GM19395 (cell line): ENCODE data around the gene CHCHD4.

Experiments
- ATAC-seq: cut with Tn5 transposase; IDR thresholded peaks from one replicate; pipeline ENCODE4 v1.9.1; 2021; ENCODE audit warnings: mild to moderate bottlenecking, moderate library complexity; ENCODE audit not compliant: unreplicated experiment

The CHCHD4 gene

DNA sequence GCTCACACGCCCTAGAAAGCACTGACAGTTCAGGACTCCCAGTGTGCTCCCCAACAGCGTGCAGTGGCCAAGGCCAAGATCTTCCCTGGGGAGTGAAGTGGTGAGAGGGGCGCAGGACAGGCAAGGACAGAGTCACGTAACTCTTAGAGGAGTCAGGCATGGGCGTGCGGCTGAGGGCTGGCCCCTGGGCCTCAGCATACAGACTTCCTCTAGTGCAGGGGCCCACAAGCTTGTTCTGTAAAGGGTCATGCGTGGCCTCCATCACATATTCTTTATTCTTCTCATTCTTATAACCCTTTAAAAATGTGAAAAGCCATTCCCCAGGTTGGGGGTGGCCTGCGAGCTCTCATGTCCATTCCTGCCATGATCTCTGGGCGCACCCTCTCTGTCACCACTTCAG, 25.4 kb upstream of the CHCHD4 start:
- no peak for ATAC-seq

DNA sequence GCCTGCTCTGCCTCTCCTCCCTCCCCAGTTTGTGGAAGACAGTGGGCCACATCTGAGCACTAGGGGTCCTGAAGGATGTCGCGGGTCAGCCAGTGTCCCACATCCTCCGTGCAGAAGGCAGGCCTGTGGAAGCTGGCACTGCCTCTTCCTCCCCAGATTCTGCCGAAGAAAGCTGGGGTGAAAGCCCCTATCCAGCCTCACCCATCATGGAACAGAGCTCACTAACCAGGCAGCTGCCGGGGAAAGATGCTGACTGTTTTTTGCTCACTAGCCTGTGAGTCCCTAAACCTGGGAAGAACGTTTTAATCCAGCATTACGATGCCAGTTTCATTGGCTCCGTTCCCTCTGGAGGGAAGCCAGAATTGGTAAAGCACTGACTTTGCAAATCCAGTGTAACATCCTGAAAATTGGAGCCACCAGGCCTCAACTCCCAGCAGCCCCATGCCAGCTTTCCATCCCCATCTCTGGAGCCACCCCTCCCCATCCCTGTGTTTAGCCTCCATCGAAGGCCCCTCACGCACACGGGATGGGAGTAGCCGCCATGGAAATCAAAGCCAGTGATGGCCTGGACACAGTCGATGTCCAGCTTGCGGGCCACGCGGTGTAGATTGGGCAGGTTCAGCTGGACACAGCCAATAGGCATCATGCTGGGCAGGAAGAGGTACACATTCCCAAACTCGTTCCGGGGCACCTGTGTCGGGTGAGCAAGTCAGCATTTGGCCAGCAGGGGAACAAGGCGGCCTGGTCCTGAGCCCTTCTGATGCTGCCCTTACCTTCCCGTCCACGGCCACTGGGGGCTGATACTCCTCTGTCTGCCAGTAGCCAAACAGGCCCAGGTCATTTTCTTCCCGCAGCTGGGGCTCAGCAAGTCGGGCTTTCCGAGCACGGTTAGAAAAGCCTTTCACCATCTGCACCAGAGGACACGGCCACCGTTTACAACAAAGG, 23.6 kb upstream of the CHCHD4 start:
- ATAC-seq, result no peak

DNA sequence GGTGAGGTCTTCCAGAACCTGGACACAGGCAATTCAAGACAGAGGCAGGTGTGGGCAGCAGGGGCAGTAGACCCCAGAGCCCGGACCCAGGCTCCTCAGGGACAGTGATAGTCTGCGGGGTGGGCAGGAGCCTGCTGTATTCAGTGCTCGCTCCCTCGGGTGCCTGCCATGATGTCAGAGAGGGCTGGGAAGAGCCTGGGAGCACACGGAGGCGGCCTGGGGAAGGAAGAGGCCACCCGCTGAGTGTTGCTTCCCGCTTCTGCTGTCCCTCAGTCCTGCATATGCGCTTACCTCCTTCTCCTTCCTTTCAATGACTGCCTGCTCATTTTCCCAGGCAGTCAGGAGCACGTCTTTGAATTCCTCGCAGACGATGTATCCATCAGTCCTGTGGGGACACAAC, 22.9 kb upstream of the CHCHD4 start:
- ATAC-seq, result no peak

DNA sequence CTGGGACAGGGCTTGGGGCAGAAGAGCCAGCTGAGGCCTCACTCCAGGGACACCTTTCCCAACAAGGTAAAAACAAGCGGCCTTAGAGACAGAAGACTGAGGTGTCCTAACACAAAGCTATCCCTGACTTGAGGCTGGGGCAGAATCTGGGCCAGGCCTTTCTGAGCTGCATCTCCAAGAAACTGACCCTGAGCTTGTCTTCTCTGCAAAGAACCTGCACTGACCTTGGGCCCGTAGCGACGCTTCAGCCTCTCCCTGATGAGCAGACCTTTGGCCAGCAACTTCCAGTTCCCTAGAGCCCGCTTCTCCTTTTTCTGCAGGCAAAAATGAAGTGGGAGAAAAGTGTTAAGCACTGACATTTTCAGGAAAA, 22.4 kb upstream of the CHCHD4 start:
- ATAC-seq, result no peak

DNA sequence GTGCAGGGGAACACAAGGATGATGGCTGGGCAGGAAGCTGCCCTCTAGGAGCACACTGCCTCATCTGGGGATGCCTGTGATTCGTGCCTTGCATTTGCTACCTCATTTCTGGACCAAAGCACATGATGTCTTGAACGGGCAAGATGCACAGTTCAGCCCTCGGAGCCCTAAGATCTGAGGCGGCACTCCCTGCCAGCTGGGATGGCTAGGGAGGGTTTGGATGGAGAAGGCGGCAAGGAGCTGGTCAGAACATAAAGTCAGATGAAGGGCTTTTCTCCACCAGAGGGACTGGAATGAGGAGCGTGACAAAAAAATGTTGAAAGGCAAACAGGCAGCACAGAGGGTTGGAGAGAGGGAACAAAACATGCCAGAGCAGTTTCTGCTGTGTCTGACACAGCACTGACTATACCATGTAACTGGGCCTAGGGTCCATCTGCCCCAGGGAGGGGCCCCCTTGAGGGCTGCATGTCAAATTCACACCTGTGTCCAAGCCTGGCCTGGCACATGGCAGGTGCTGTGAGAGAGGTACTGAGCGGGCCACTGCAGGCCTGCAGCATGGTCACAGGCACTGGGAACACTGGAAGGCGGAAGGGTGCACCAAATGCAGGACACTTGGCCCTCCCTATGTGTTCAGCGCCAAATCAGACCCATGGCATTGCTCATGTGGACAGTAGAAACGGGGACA, 21.9 kb upstream of the CHCHD4 start:
- no peak for ATAC-seq

GRCh38 chr3:14145670-14146380, 21.2 kb upstream of the CHCHD4 start:
- no peak for ATAC-seq

GRCh38 chr3:14145236-14145635, 20.6 kb upstream of the CHCHD4 start:
- no peak for ATAC-seq

DNA sequence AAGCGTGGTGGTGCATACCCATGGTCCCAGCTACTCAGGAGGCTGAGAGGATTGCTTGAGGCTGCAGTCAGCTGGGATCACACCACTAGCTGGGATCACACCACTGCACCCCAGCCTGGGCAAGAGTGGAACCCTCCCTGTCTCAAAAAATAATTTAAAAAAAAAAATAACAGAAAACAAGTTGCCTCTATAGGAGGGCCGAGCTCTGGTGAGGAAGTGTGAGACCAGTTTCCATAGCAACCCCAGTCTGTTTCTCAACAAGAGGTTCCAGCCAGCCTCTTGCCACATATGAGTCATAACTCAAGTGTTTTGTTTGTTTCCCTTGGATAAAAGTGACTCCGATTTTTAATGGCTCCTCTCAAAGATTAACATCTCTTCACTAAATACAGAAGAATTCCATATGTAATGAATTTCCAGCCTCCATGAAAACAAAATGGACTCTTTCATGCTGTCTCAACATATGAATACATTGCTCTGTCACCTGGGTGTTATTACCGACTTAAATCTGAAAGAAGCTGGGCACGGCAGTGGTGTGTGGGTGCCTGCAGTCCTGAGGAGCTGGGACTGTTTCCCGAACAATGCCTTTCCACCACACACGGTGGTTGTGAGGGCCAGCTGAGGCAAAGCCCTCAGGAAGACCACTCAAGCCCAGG, 19.9 kb upstream of the CHCHD4 start:
- peak; percentile 98 for ATAC-seq

DNA sequence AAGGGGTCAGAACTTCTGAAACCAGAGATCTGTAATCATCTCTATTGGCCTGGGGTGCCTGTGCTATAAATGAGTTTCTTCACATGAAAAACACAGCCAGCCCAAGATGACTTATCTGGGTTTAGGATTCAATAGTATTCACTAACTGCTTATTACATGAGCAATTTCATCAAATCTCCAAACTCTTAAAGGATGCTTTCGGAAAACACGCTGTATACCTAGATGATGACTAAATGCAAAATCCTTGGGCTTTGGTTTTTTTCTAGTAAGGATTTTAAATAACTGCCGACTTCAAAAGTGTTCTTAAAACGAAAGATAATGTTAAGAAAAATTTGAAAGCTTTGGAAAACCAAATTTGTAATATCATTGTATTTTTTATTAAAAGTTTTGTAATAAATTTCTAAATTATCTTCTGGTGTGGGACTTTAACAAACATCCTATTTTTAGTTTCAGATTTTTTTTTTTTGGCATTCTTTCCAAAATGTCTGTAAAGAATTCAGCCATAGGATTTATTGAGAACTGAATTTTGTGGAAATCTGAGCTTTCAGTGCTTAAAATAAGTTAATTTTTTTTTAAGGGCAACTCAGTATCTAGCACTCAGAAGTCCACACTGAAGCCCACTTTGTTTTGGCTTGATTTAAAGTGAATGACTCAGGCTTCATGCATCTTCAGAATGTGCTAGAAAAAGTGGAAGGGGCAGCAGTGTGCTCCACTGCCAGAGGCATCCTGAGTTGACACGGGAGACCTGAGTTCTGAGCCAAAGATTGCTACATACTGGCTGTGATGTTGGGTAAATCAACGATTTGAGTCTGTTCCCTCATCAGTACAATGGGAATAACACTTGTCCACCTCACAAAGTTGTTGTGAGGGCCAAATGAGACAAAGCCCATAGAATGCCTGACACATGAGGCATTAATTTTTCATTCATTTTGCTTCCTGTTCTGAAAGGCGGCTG, 18.9 kb upstream of the CHCHD4 start:
- no peak for ATAC-seq

DNA sequence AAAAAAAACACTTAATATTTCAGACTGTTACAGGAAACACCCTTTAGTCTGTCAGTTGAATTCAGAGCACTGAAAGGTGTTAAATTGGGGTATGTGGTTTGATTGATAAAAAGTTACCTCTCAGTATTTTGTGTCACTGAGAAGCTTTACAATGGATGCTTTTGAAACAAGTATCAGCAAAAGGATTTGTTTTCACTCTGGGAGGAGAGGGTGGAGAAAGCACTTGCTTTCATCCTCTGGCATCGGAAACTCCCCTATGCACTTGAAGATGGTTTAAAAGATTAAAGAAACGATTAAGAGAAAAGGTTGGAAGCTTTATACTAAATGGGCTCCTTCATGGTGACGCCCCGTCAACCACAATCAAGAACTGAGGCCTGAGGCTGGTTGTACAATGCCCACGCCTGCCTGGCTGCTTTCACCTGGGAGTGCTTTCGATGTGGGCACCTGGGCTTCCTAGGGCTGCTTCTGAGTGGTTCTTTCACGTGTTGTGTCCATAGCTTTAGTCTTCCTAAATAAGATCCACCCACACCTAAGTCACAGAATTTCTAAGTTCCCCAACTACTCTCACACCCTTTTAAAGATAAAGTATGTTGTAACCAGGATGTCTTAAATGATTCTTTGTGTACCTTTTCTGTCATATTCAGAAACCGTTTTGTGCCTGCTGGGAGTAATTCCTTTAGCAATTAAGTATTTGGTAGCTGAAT, 18.0 kb upstream of the CHCHD4 start:
- no peak for ATAC-seq

DNA sequence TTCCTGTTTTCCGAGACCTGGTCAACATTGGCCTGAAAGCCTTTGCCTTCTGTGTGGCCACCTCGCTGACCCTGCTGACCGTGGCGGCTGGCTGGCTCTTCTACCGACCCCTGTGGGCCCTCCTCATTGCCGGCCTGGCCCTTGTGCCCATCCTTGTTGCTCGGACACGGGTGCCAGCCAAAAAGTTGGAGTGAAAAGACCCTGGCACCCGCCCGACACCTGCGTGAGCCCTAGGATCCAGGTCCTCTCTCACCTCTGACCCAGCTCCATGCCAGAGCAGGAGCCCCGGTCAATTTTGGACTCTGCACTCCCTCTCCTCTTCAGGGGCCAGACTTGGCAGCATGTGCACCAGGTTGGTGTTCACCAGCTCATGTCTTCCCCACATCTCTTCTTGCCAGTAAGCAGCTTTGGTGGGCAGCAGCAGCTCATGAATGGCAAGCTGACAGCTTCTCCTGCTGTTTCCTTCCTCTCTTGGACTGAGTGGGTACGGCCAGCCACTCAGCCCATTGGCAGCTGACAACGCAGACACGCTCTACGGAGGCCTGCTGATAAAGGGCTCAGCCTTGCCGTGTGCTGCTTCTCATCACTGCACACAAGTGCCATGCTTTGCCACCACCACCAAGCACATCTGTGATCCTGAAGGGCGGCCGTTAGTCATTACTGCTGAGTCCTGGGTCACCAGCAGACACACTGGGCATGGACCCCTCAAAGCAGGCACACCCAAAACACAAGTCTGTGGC, 17.1 kb upstream of the CHCHD4 start:
- no peak for ATAC-seq

DNA sequence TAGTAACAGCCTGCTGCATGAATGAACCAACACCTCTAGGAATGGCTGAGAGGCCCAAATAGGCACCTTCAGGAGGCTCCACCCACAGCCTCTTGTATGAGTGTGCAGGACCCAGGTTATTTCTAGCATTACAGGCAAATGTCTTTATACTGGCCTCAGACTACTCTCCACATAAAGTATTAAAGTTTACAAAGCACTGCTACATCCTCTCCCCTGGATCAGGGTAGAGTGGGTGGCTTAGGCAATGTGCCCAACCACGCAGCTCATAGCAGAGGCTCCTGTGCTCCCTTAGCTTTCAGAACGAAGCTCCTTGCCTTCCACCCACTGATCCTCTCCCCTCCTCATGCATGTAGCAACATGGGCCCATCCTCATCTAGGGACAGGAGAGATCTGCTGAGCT, 16.5 kb upstream of the CHCHD4 start:
- ATAC-seq, result no peak

GRCh38 chr3:14140668-14141067, 16.0 kb upstream of the CHCHD4 start:
- ATAC-seq, result no peak

DNA sequence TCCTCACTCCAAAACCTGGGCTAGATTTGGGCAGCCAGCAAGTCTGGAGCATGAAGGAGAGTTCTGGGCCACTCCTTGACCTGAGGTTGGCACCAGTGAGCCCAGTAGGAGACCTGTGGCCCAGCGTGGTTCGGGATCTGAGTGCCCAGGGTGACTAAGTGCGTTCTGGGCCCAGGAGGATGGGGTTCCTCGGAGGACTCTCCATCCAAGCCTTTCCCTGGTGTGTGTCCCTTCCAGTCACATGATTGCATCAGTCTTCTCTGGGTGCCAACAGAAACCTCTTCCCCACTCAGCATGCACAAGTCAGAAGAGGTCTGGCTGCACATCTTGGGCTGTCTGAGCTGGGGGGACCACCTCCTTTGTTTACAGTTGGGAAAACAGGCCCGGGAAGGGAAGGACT, 15.1 kb upstream of the CHCHD4 start:
- ATAC-seq, result no peak

GRCh38 chr3:14138878-14139655, 14.4 kb upstream of the CHCHD4 start:
- ATAC-seq, result no peak

GRCh38 chr3:14138109-14138877, 13.6 kb upstream of the CHCHD4 start:
- ATAC-seq, result no peak

GRCh38 chr3:14137445-14137844, 12.8 kb upstream of the CHCHD4 start:
- ATAC-seq, result no peak
